NB4 (cell line): Measurements from ENCODE around the gene AARSD1.
A peak's percentile ranks its signal among the peaks of the same experiment; 100 is the strongest.

Experiments used
- DNase-seq: peaks from one replicate; pipeline ENCODE4 v3.0.0; 2010; ENCODE audit warnings: low read depth
- H3K4me3 ChIP-seq: one replicate; pipeline ENCODE4 v1.5.1; 2011; ENCODE audit warnings: mild to moderate bottlenecking, low read depth, low read length, moderate library complexity
- CTCF ChIP-seq: IDR thresholded peaks from one replicate; pipeline ENCODE4 v1.5.1; 2012; ENCODE audit warnings: low read depth, low read length
- MAX ChIP-seq: IDR thresholded peaks from 2 replicates; pipeline ENCODE4 v1.6.1; 2011; ENCODE audit warnings: low read depth, low read length
- MYC ChIP-seq: IDR thresholded peaks from 2 replicates; pipeline ENCODE4 v1.6.1; 2011; ENCODE audit warnings: low read depth, low read length
- POLR2A ChIP-seq: IDR thresholded peaks from 2 replicates; pipeline ENCODE4 v1.6.1; 2011; ENCODE audit warnings: mild to moderate bottlenecking; ENCODE audit not compliant: insufficient read length; ENCODE audit errors: extremely low read depth

AARSD1 gene

GRCh38 chr17:42908872-42909700 lies 55.2 kb downstream of the AARSD1 start:
- TF ChIP-seq MYC (no peak), CTCF (no peak), POLR2A (no peak), MAX (no peak)
- no peak for DNase-seq
- no peak overlapping the region for H3K4me3 ChIP-seq

- H3K4me3 ChIP-seq = no peak overlapping the region
- peak; percentile 7 for DNase-seq
- TF ChIP-seq POLR2A = no peak
- TF ChIP-seq MYC = no peak
- TF ChIP-seq MAX = no peak
- TF ChIP-seq CTCF = no peak
Measured at GRCh38 chr17:42906772-42907446, 57.3 kb downstream of the AARSD1 start.

GRCh38 chr17:42904110-42904469 lies 60.2 kb downstream of the AARSD1 start:
- no peak for TF ChIP-seq POLR2A
- TF ChIP-seq CTCF = no peak
- TF ChIP-seq MYC = no peak
- TF ChIP-seq MAX = no peak
- no peak for DNase-seq
- H3K4me3 ChIP-seq = no peak overlapping the region

GRCh38 chr17:42901535-42902229 lies 62.6 kb downstream of the AARSD1 start:
- TF ChIP-seq POLR2A = no peak
- no peak for TF ChIP-seq CTCF
- no peak for TF ChIP-seq MAX
- TF ChIP-seq MYC = no peak
- no peak for DNase-seq
- H3K4me3 ChIP-seq = no peak overlapping the region
